ENCODE measurements around the gene UGT1A5.

Gene UGT1A5

DNA sequence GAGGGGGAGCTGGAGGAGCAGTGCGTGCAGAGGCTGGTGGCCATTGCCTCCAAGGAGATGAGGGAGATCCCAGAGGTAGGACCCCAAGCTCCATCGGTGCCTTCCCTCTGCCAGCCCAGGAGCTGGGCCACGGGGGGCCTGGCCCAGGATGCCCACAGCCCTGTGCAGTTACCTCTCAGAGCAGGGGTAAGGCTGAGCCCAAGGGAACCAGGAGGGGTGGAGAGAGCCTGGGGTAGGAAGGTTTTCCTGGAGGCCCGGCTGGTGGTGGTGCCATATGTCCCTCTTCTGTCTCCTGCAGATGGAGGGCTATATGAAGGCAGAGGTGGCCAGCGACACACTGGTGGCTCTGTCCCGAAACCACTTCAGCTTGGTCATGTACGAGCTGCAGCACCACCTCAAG lies 76.8 kb downstream of the UGT1A5 start:
- DNase-seq (ENCODE audit: low read depth): no peak

GRCh38 chr2:233791151-233791882 lies 78.6 kb downstream of the UGT1A5 start:
- no peak for DNase-seq (ENCODE audit: low read depth)

- DNase-seq (ENCODE audit: low read depth): no peak
These were observed 79.2 kb downstream of the UGT1A5 start for GRCh38 chr2:233791883-233792329.

DNA sequence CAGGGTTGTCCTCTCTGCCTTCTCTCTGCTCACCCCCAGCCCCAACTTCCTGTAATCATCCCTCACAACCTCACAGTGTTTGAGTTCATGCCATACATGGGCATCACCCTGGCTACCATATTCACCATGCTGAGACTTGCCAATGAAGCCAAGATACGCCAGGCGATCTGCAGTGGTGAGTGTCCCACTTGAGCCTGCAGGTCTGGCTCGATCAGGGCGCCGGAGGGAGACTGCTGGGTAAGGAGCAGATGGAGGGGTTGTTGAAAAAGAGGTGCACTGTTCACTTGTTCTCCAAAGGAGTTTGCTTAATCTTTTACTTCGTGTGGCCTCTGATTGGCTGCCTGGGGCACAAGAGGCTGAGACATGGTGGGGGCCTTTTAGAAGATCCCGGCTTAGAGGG lies 80.0 kb downstream of the UGT1A5 start:
- DNase-seq (ENCODE audit: low read depth): no peak

GRCh38 chr2:233793465-233794127 lies 80.9 kb downstream of the UGT1A5 start:
- no peak for DNase-seq (ENCODE audit: low read depth)

DNA sequence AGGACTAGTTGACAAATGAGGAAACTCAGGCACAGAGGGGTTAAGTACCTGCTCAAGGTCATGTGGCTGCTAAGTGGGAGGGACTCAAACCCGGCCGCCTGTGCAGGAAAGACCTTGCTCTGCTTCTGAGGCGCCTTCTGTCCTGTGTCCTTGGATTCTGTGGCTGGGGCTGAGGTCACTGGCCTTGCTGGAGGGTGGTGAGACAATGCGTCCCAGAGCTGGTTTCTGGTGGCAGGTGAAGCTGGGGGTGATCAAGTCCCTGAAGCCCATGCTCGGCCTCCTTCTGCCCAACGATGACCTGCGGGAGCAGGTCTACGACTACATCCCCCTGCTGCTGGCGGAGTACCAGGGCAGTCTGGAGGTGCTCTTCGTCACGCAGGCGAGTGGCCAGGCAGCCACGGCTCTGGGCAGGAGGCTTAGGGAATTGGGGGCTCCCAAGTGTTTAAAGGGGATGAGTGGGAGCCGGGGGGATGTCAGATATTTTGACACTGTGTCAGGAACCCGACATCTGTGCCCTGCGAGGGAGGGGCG lies 81.5 kb downstream of the UGT1A5 start:
- DNase-seq (ENCODE audit: low read depth): no peak

- DNase-seq (ENCODE audit: low read depth): no peak
These were observed 83.0 kb downstream of the UGT1A5 start for GRCh38 chr2:233795735-233796171.

DNA sequence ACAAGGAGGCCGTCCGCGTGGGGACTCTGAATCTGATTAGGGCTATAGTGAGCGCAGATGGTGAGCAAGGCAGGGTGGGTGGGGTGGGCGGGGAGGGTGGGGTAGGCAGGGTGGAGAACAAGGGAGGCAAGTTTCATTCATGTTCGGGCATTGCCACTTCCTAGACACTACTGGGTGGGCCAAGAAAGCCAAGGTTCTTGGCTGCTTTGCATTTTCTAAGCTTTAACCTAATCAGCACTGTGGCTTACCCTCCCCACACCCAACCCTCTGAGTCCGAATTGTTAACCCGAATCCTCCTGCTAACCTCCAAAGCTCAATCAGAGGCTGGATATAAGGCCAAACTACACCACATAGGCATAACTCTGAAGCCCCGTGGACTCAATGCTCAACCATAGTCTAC lies 83.5 kb downstream of the UGT1A5 start:
- DNase-seq (ENCODE audit: low read depth): no peak

- no peak for DNase-seq (ENCODE audit: low read depth)
These were observed 85.8 kb downstream of the UGT1A5 start for GRCh38 chr2:233798335-233799086.

DNA sequence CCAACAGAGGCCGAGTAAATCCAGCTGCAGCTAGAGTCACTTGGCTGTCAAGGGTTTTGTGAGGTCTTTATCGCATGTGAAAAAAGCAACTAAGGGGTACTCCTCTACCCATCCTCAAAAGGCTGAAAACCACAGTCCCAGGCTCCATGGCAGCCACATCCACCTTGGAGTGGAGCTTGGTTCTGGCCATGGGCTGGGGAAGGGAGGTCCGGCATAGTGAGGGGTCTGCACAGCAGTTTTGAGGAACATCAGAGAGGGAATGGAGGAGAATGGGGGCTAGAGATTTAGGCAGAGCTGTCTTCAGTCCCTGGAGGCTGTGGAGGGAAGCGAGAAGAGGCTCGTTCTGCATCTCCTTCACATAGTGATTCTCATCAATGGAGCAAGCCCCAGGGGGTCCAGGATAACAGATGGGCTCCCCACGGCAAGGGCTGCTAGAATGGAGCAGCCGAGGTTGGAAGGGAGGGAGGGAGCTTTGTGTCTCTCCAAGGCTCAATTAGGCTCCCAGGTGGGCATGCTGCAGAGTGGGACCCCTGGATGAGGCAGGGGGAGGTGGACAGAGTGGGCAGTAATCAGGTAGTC lies 86.5 kb downstream of the UGT1A5 start:
- DNase-seq (ENCODE audit: low read depth): no peak

DNA sequence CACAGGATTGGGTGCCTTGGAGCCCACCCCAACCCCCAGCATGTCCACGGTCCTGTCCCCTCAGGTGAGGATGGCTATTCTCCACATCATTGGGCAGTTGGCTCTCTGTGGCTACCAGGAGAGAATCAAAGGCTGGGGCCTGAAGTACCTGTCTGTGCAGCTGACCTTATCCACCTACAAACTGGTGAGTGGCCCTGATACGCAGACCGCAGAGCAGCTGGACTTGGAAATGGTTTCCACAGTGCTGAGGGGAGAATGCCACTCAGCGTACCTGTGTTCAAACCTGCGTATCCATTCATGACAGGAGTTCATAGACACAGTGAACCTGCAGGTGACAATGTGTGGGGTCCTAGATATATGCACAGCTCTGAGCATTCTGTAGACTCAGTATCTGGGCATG lies 87.0 kb downstream of the UGT1A5 start:
- DNase-seq (ENCODE audit: low read depth): no peak

DNA sequence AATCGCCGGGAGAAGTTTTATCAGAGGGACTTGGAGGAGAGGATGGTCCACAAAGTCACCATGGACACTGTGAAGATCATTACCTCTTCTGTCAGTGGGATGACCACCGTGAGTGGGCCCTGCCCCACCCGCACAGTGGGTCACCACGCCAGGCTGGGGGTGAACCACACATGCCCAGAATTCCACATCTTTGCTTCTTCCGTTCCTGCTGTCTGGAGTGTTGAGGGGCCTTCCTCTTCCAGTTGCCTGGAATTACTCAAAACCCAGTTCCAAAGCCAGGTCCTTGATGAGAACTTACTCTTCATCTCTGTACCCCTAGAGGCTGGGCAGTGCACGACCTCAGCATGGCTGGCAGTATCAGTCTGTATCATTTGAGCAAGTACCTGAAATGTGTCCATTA lies 87.5 kb downstream of the UGT1A5 start:
- no peak for DNase-seq (ENCODE audit: low read depth)

DNA sequence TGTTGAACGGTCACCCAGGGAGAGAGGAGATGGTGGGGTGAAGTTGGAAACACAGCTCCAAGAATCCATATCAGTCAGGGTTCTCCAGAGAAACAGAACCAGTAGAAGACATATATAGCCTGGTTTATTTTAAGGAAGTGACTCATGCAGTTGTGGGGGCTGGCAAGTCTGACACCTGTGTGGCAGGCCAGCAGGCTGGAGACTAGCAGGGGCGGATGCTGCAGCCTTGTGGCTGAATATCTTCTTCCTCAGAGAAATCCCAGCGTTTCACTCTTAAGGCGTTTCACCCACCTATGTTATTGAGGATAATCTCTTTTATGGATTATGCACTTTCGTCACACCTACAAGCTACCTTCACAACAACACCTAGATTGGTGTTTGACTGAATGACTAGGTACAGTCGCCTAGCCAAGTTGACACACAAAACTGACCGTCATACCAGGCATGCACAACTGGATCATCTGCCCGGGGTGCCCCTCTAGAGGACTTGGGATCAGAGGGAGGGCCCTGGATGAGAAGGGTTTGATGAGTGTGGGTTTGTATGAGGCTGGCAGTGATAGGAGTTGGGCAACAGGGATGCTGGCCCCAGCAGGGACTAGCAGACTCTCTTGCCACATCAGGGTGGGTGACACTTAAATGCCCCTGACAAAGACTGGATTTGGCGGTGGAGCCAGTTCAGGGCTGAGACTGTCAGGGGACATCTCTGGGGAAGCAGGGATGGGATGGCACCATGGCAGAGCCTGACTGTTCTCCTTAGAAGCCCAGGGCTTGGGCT lies 88.8 kb downstream of the UGT1A5 start:
- DNase-seq (ENCODE audit: low read depth): no peak

DNA sequence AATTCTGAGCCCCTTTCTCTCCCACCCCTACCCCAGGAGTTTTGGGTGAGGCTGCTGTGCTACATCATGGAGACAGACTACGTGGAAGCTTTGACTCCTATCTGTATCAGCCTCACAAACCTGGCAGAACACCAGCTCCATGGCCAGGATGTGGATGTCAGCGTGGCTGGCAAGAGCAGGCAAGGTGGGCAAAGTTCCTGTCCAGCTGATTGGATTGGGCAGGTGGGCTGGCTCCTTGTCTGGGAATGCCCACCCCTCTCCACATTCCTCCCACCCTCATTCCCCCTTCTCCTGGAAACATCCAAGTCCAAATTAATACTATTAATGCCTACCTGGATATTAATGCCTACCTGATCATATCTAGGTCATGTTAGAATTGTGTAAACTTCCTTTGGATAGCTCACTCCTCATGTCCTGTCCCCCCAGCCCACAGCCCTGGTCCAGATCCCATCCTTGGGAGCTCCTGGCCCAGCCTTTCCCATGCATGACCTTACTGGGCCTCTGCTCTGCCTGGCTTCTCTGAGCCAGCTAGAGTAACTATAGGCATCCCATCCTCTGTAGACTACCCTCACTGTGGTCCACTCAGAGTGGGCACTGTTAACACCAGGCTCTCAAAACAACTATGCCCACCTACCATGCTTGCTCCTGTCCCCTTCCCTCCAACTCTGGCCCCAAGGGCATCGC lies 89.6 kb downstream of the UGT1A5 start:
- no peak for DNase-seq (ENCODE audit: low read depth)

DNA sequence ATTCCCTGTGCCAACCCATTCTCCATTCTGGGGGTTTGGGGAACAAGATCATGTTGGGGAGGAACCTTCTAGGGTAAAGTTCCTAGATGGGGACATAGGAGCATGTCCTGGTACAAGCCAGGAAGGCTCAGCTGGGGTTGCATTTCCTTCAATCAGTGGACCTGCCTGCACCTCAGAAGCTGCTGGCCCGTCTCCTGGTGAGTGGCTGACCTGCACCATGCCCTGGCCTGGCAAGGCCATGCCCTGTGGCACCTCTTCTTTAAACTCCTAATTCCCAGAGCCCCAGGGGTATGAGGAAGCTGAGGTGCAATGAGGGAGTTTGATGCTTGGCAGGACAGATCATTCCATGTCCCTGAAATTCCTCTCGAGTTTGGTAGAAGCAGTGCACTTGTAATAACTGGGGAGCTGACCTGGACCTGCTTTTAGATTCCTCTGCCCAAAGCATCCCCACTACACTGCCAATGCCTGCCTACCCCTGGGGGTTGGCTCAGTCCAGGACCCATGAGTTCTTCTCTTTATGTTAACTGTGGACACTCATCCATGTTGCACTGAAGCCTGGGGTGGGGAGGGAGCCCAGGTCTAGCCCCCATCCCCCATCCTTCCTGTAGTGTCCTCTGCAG lies 90.7 kb downstream of the UGT1A5 start:
- no peak for DNase-seq (ENCODE audit: low read depth)

- no peak for DNase-seq (ENCODE audit: low read depth)
These were observed 91.3 kb downstream of the UGT1A5 start for GRCh38 chr2:233803994-233804393.

- DNase-seq (ENCODE audit: low read depth): no peak
These were observed 94.6 kb downstream of the UGT1A5 start for GRCh38 chr2:233807215-233807865.

DNA sequence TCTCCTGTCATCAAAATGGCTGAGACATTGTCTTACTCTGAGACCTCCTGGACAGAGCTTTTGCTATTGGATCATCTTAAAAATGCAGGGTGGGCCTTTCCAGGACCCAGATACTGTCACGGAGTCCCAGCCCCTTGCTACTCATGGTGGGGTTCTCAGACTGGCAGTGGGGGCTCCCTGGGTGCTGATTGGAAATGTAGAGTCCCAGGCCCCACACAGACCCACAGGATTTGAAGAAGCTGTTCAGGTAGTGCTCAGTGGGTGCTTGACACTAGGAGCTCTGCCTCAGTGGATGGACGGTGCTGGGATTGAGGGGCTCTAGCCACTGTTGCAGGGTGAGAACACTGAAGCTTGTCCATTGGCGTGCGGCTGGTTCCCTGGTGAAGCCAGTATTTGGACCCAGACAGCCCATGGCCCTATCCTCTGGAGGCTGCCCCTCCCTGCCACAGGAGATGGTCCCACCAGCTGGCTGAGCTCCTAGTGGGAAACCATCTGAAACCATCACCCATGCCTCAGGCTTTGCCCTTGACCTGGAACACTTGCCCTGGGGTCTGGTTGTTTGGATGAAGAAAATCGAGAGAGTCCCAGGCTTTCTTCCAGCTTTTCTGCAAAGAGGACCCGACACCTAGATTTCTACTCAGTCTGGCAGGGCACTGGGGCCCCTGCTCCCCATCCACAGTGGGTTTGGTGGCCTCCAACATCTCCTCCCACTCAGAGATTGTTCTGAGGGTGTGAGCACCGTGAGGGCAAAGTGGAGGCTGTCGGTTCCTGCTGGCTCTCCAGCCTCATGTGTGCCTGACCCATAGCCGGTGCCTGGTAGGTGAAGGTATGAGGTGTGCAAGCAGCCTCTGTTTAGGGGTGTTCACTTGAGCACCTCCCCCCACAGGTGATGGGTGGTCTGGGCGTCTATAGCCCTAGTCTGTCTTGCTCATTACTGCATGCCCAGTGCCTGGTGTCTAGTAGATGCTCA lies 95.5 kb downstream of the UGT1A5 start:
- no peak for DNase-seq (ENCODE audit: low read depth)

GRCh38 chr2:233810385-233810784 lies 97.7 kb downstream of the UGT1A5 start:
- DNase-seq (ENCODE audit: low read depth): no peak
